Activated T-helper 2 cell treated with anti-CD3 and anti-CD28 coated beads, Interferon-gamma antibody, Interleukin-2, Interleukin-4, amounts not matched to agents 10 μg/mL and 5 μg/mL and 100 μg/mL, durations not matched to agents 14 hours and 24 hours and 36 hours (primary cell): Measurements from ENCODE around the gene NFIC. TPM values are rescaled to one million over a fixed set of nuclear protein-coding genes. Genes with fewer than 3 reads are reported as not detected.
"Not testable (repeated sequence)": the region's sequence is repeated elsewhere in the genome, so short reads cannot be mapped to it uniquely, and the experiment has no call there.

Source experiments
- DNase-seq: peaks from one replicate; pipeline ENCODE4 v3.0.0; 2021; ENCODE audit warnings: low spot score
- H3K27ac Mint-ChIP-seq: one replicate; pipeline ENCODE4 v1.8.0; 2021; ENCODE audit warnings: mixed read lengths
- H3K27me3 Mint-ChIP-seq: one replicate; pipeline ENCODE4 v1.8.0; 2021; ENCODE audit warnings: low read depth, mixed read lengths
- H3K36me3 Mint-ChIP-seq: one replicate; pipeline ENCODE4 v1.8.0; 2021; ENCODE audit warnings: low read depth, mixed read lengths
- H3K4me1 Mint-ChIP-seq: one replicate; pipeline ENCODE4 v1.8.0; 2021; ENCODE audit warnings: low read depth, mixed read lengths
- H3K4me3 Mint-ChIP-seq: one replicate; pipeline ENCODE4 v1.8.0; 2021; ENCODE audit warnings: low read depth, mild to moderate bottlenecking, moderate library complexity, mixed read lengths
- H3K9me3 Mint-ChIP-seq: one replicate; pipeline ENCODE4 v1.8.0; 2021; ENCODE audit warnings: mixed read lengths
- intact Hi-C: fragments of 100-400 bp; cut with micrococcal nuclease; formaldehyde crosslinking; loops from one replicate; pipeline ENCODE4 v1.15.1; 2023
- total RNA-seq: library from RNA; stranded (reverse); gene quantifications from 2 replicates; pipeline ENCODE4 v1.2.3, GENCODE V29; 2022

NFIC gene
- total RNA-seq, 1 donor from 2014 or later: 17.3 TPM

DNA sequence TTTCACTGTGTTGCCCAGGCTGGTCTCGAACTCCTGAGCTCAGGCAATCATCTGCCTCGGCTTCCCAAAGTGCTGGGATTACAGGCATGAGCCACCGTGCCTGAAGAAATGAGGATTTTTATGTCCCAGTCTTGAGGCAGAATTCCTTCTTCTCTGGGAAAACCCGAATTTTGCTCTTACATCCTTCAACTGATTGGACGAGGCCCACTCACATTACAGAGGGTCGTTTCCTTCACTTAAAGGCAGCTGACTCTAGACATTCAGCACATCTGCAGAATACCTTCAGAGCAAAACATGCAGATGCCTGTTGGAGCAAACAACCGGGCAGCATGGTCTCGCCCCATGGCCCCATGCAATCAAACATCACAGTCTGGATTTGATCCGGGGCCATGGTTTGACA is 36.3 kb upstream of the NFIC start:
- intact Hi-C loops: no loop called here
- Mint-ChIP-seq H3K36me3 (no peaks in the 10 kb centered on the region), H3K9me3 (no peaks in the 10 kb centered on the region), H3K4me1 (no peaks in the 10 kb centered on the region), H3K4me3 (no peak overlapping the region), H3K27ac (no peak overlapping the region), H3K27me3 (peaks cover 4% of the 10 kb centered on the region)
- DNase-seq: no peak

DNA sequence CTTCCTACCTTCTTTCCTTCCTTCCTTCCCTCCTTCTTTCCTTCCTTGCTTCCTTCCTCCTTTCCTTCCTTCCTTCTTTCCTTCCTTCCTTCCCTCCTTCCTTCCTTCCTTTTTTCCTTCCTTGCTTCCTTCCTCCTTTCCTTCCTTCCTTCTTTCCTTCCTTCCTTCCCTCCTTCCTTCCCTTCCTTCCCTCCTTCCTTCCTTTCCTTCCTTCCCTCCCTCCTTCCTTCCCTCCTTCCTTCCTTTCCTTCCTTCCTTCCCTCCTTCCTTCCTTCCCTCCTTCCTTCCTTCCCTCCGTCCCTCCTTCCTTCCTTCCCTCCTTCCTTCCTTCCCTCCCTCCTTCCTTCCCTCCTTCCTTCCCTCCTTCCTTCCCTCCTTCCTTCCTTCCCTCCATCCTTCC is 34.2 kb upstream of the NFIC start:
- H3K4me1 Mint-ChIP-seq, H3K4me3 Mint-ChIP-seq, H3K27ac Mint-ChIP-seq, H3K9me3 Mint-ChIP-seq, intact Hi-C loops, H3K36me3 Mint-ChIP-seq, DNase-seq, H3K27me3 Mint-ChIP-seq: not testable (repeated sequence)

DNA sequence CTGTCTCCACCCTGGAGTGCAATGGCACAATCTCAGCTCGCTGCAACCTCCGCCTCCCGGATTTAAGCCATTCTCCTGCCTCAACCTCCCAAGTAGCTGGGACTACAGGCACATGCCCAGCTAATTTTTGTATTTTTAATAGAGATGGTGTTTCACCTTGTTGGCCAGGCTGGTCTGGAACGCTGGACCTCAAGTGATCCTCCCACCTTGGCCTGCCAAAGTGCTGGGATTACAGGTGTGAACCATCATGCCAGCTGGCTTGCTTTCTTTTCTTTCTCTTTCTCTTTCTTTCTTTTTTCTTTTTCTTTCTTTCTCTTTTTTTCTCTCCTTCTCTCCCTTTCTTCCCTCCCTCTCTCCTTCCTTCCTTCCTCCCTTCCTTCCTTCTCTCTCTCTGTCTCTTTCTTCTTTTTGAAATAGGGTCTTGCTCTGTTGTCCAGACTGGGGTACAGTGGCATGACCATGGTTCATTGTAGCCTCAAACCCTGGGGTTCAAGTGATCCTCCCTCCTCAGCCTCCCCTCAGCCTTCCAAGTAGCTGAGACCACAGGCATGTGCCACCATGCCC is 33.3 kb upstream of the NFIC start:
- intact Hi-C loops: no loop called here
- H3K9me3 Mint-ChIP-seq: no peaks in the 10 kb centered on the region
- H3K27ac Mint-ChIP-seq: no peak overlapping the region
- H3K27me3 Mint-ChIP-seq: peaks cover 4% of the 10 kb centered on the region
- no peak overlapping the region for H3K4me3 Mint-ChIP-seq
- DNase-seq: no peak
- no peaks in the 10 kb centered on the region for H3K4me1 Mint-ChIP-seq
- H3K36me3 Mint-ChIP-seq: no peaks in the 10 kb centered on the region

- Mint-ChIP-seq H3K4me3 (no peak overlapping the region), H3K27me3 (no peaks in the 10 kb centered on the region), H3K9me3 (no peaks in the 10 kb centered on the region), H3K4me1 (peaks cover 2% of the 10 kb centered on the region), H3K36me3 (no peaks in the 10 kb centered on the region), H3K27ac (no peak overlapping the region)
- DNase-seq: no peak
- intact Hi-C loops: no loop called here
Observed at GRCh38 chr19:3333662-3334061, 32.7 kb upstream of the NFIC start.

- DNase-seq, H3K27ac Mint-ChIP-seq, H3K36me3 Mint-ChIP-seq, H3K27me3 Mint-ChIP-seq, intact Hi-C loops, H3K4me3 Mint-ChIP-seq, H3K4me1 Mint-ChIP-seq, H3K9me3 Mint-ChIP-seq: not testable (repeated sequence)
Observed at GRCh38 chr19:3334749-3335430, 31.5 kb upstream of the NFIC start.

- Mint-ChIP-seq H3K27ac (no peak overlapping the region), H3K4me1 (peaks cover 4% of the 10 kb centered on the region), H3K36me3 (no peaks in the 10 kb centered on the region), H3K27me3 (no peaks in the 10 kb centered on the region), H3K4me3 (no peak overlapping the region), H3K9me3 (no peaks in the 10 kb centered on the region)
- intact Hi-C loops: no loop called here
- no peak for DNase-seq
Observed at GRCh38 chr19:3335431-3336350, 30.7 kb upstream of the NFIC start.

DNA sequence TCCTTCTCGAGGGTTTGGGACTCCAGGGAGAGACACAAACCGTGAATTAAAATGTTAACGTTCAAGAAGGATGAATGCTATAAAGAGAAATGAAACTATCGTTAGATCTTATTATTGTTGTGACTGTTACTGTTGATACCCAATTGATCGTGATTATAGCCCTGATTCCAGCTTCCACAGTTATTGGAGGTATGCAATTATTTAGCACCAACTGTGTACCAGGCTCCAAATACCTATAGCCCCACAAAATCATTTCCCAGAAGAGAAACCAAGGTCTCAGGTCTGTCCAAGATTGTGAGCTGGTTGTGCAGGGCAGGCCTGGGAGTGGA is 30.1 kb upstream of the NFIC start:
- Mint-ChIP-seq H3K4me3 (no peak overlapping the region), H3K36me3 (no peaks in the 10 kb centered on the region), H3K4me1 (peaks cover 4% of the 10 kb centered on the region), H3K27me3 (no peaks in the 10 kb centered on the region), H3K27ac (no peak overlapping the region), H3K9me3 (no peaks in the 10 kb centered on the region)
- intact Hi-C loops: no loop called here
- no peak for DNase-seq

GRCh38 chr19:3336680-3337523 is 29.5 kb upstream of the NFIC start:
- Mint-ChIP-seq H3K27ac (no peak overlapping the region), H3K36me3 (no peaks in the 10 kb centered on the region), H3K4me1 (peaks cover 4% of the 10 kb centered on the region), H3K4me3 (no peak overlapping the region), H3K9me3 (no peaks in the 10 kb centered on the region), H3K27me3 (no peaks in the 10 kb centered on the region)
- no peak for DNase-seq
- intact Hi-C loops: no loop called here

DNA sequence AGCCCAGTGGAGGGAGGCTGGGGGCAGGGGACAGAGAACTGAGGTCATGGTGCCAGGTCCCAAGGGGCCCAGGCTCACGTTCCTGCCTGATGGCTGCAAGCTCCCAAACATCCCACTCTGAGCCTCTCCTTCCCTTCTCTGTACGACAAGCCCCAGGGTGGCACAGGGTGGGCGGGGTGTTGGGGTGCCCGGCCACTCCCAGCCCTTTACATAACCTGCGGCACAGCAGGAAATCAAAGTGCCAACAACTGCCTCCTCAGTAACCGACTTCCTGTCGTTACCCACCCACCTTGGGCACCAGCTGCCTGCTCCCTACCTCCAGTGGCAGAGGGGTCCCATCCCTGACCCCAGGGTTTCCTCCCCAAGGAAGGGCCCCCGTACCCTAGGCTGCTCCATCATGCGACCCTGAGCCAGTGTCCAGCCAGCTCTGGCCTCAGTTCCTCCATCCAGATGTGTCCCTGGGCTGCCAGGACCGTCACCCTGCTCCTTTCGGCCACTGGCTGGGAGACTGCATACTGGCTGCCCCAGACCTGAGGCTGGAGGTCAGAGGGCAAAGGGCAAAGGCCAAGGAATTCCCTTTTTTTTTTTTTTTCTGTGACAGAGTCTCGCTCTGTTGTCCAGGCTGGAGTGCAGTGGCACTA is 27.7 kb upstream of the NFIC start:
- no peak overlapping the region for H3K4me3 Mint-ChIP-seq

GRCh38 chr19:3340340-3340739 is 26.0 kb upstream of the NFIC start:
- no peaks in the 10 kb centered on the region for H3K27me3 Mint-ChIP-seq
- no peaks in the 10 kb centered on the region for H3K36me3 Mint-ChIP-seq
- no peak overlapping the region for H3K27ac Mint-ChIP-seq
- H3K4me1 Mint-ChIP-seq: peaks cover 4% of the 10 kb centered on the region
- intact Hi-C loops: no loop called here
- H3K9me3 Mint-ChIP-seq: no peaks in the 10 kb centered on the region
- DNase-seq: no peak
- no peak overlapping the region for H3K4me3 Mint-ChIP-seq

More for the DNA sequence above, 27.7 kb upstream of the NFIC start:
- Mint-ChIP-seq H3K4me1 (peaks cover 4% of the 10 kb centered on the region), H3K27me3 (no peaks in the 10 kb centered on the region), H3K9me3 (no peaks in the 10 kb centered on the region), H3K36me3 (no peaks in the 10 kb centered on the region), H3K27ac (no peak overlapping the region)
- intact Hi-C loops: no loop called here
- DNase-seq: no peak

DNA sequence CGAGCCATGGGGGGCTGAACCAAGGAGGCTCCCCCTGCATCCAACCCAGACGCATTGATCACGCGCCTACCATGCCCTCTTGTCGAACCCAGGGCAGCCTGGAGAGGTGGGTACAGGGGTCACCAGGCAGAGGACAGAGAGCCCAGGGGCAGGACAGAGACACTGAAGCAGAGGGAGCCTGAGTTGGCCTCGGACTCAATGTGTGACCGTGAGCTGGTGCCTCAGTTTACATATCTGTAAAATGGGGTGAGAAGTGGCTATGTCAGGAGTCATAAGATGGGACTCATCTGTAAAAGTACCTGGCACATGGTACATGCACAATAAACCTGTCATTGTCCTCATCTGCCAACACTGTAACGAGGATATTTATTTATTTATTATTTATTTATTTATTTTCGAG is 24.1 kb upstream of the NFIC start:
- no peak overlapping the region for H3K4me3 Mint-ChIP-seq
- no peaks in the 10 kb centered on the region for H3K36me3 Mint-ChIP-seq
- no peak overlapping the region for H3K27ac Mint-ChIP-seq
- H3K9me3 Mint-ChIP-seq: no peaks in the 10 kb centered on the region
- intact Hi-C loops: no loop called here
- H3K4me1 Mint-ChIP-seq: peaks cover 4% of the 10 kb centered on the region
- no peaks in the 10 kb centered on the region for H3K27me3 Mint-ChIP-seq
- DNase-seq: no peak

- H3K4me1 Mint-ChIP-seq, H3K27ac Mint-ChIP-seq, H3K36me3 Mint-ChIP-seq, intact Hi-C loops, DNase-seq, H3K4me3 Mint-ChIP-seq, H3K27me3 Mint-ChIP-seq, H3K9me3 Mint-ChIP-seq: not testable (repeated sequence)
Observed at GRCh38 chr19:3342962-3343361, 23.4 kb upstream of the NFIC start.
